Measurements from ENCODE around the gene CYP26B1. TPM values are rescaled to one million over a fixed set of nuclear protein-coding genes. Genes with fewer than 3 reads are reported as not detected.

The CYP26B1 gene
- total and polyA plus RNA-seq, 12 donors = 0.88 to 8.3 (median 4.7) TPM

DNA sequence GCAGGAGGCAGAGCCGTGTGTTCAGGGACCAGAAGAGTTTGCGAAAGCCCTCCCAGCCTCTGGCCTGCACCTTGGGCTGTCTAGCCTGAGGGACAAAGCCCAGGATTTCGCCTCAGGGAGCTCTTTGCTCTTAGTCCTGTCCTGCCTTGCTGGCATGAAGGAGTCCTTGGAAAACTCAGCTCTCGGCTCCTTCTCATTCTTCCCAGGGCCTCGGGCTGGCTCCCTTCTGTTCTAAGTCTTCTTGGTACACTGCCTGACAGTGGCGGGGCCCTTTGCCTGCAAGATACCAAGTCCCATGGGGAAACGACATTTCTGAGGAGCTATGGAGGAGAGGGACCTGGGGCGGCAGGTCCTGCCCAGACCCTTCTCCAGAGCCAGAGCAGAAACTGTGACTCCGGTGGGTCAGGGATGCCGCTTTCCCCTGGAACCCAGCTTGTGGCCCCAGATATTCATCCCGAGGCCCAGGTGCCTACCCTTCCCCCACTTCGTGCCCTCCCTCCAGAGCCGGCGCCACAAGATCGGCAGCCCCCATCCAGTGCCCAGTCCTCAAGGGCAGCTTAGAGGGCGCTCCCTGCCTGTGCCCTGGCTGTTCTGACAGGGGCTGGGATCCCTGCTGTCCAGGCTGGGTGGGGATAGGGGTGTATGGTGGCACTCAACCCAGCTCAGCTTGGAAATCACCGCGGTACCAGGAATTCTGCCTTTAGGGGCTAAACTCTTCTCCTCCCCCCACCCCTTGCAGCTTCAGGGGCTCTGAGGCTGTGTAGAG is 5.5 kb upstream of the CYP26B1 start:
- Histone ChIP-seq H3K4me1 (peaks cover 8 to 18% (median 13%) of the 10 kb centered on the region in 9 donors), H3K9me3 (no peaks in the 10 kb centered on the region)
- no peak for ATAC-seq

GRCh38 chr2:72150861-72151356 is 3.2 kb upstream of the CYP26B1 start:
- H3K4me3 ChIP-seq = no peak overlapping the region
- H3K9me3 ChIP-seq = no peaks in the 10 kb centered on the region
- no peak overlapping the region for H3K27ac ChIP-seq
- ATAC-seq (peak in 2 of 8 donors; percentile 3), DNase-seq (peak in 1 of 2 donors; percentile 1)
- H3K4me1 ChIP-seq = peaks cover 18 to 41% (median 36%) of the 10 kb centered on the region in 9 donors
- no peaks in the 10 kb centered on the region for H3K36me3 ChIP-seq
- TF ChIP-seq, protein P1, sequence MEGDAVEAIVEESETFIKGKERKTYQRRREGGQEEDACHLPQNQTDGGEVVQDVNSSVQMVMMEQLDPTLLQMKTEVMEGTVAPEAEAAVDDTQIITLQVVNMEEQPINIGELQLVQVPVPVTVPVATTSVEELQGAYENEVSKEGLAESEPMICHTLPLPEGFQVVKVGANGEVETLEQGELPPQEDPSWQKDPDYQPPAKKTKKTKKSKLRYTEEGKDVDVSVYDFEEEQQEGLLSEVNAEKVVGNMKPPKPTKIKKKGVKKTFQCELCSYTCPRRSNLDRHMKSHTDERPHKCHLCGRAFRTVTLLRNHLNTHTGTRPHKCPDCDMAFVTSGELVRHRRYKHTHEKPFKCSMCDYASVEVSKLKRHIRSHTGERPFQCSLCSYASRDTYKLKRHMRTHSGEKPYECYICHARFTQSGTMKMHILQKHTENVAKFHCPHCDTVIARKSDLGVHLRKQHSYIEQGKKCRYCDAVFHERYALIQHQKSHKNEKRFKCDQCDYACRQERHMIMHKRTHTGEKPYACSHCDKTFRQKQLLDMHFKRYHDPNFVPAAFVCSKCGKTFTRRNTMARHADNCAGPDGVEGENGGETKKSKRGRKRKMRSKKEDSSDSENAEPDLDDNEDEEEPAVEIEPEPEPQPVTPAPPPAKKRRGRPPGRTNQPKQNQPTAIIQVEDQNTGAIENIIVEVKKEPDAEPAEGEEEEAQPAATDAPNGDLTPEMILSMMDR (IDR thresholded peaks at IDR 0.05) = no peak
- peaks cover 15 to 83% (median 64%) of the 10 kb centered on the region in 7 donors for H3K27me3 ChIP-seq
- WGBS, 2 donors = 77 to 78% methylated on average over 2 of the region's 2 CpGs
- intact Hi-C loops (cut with DNase I) = loop anchor here (1.0 to 10.0 kb wide), 20 partner anchors 226 to 606 kb away; no protein-coding TSS in a partner anchor

More for the DNA sequence above, 5.5 kb upstream of the CYP26B1 start:
- H3K27me3 ChIP-seq = peaks cover 8 to 83% (median 43%) of the 10 kb centered on the region in 7 donors
- H3K4me3 ChIP-seq = no peak overlapping the region
- no peaks in the 10 kb centered on the region for H3K36me3 ChIP-seq
- TF ChIP-seq, protein P1 (IDR thresholded peaks at IDR 0.05) = no peak
- 83 to 85% methylated on average over 18 of the region's 18 CpGs for WGBS, 2 donors
- peak in 1 of 2 donors; percentile 2 for DNase-seq
- H3K27ac ChIP-seq = no peak overlapping the region
- intact Hi-C loops (cut with DNase I) = loop anchor here in 9 of 10 donors (5.0 to 10.0 kb wide), 11 partner anchors 231 to 606 kb away; no protein-coding TSS in a partner anchor

DNA sequence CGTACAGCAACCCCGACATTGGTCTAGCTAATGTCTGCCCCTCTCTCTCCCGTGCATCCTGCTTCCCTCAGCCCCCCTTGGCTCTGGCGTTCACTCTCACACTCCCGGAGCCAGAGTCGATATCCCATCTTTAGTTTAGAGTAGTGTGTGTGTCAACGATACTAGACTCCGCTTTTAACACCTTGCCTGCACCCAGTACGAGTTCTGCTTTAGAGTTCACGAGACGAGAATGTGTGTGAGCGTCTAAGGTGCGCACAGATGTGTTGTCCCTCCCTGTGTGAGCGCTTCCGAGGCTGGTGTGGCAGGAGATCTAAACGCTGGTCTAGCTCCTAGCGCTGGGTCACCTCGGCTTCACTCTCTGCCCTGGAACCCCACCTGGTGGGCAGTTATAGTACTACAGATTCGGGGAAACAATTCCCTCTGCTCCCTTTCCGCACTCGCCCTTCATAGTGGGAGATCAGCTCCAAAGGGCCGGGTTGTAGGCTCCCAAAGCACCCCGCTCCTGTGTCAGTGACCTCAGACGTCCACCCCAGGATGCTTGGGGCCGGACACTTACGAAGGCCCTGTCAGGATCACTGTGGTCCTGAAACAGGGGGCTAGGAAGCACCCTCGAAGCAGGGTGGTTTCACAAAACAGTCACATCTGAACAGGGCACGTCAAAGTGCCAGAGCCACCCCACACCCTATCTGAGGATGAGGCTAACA is 2.6 kb upstream of the CYP26B1 start:
- peak; percentile 68 to 91 (median 80) for ATAC-seq
- peaks cover 15 to 83% (median 70%) of the 10 kb centered on the region in 7 donors for H3K27me3 ChIP-seq

More for the DNA sequence above, 2.6 kb upstream of the CYP26B1 start:
- Histone ChIP-seq H3K4me3 (peak overlapping the region in 8 of 10 donors; percentile 18 to 75 (median 58)), H3K4me1 (peaks cover 22 to 47% (median 42%) of the 10 kb centered on the region in 9 donors), H3K9me3 (no peaks in the 10 kb centered on the region), H3K27ac (no peak overlapping the region), H3K36me3 (no peaks in the 10 kb centered on the region)
- DNase-seq = peak; percentile 55 to 84
- intact Hi-C loops (cut with DNase I) = loop anchor here (1.0 to 10.0 kb wide), 20 partner anchors 226 to 605 kb away; no protein-coding TSS in a partner anchor
- 5 to 6% methylated on average over 28 of the region's 28 CpGs for WGBS, 2 donors
- TF ChIP-seq, protein P1 (IDR thresholded peaks at IDR 0.05) = peak; percentile 79 to 90 (median 85)

All from heart right ventricle (tissue), 16 donors.